HepG2 (cell line): ENCODE measurements around the gene ADGRF1. TPM values are rescaled to one million over a fixed set of nuclear protein-coding genes. Genes with fewer than 3 reads are reported as not detected.
A peak's percentile ranks its signal among the peaks of the same experiment; 100 is the strongest.

Experiments used
- CEBPG ChIP-seq: IDR thresholded peaks from 2 replicates; pipeline ENCODE4 v1.6.1; 2016
- CHD4 ChIP-seq: fragments of 200-600 bp; sonication (generic); IDR thresholded peaks from 2 replicates; pipeline ENCODE4 v1.7.0; 2017; ENCODE audit warnings: mild to moderate bottlenecking, low read length, borderline replicate concordance
- FOXC1 ChIP-seq: sonication (generic); formaldehyde crosslinking; IDR thresholded peaks from 2 replicates; pipeline ENCODE4 v1.8.0; 2022; ENCODE audit warnings: mild to moderate bottlenecking, missing genetic modification reagents, borderline replicate concordance
- JUN ChIP-seq: sonication (generic); formaldehyde crosslinking; IDR thresholded peaks from 2 replicates; pipeline ENCODE4 v1.4.0; 2020; ENCODE audit warnings: mild to moderate bottlenecking, missing genetic modification reagents
- MTA3 ChIP-seq: sonication (generic); formaldehyde crosslinking; IDR thresholded peaks from 2 replicates; pipeline ENCODE4 v1.4.0; 2020; ENCODE audit warnings: missing genetic modification reagents
- RFXAP ChIP-seq: sonication (generic); formaldehyde crosslinking; IDR thresholded peaks from 2 replicates; pipeline ENCODE4 v1.4.0; 2020; ENCODE audit warnings: missing genetic modification reagents, borderline replicate concordance
- THRA ChIP-seq: sonication (generic); formaldehyde crosslinking; IDR thresholded peaks from 2 replicates; pipeline ENCODE4 v1.4.0; 2020; ENCODE audit warnings: missing genetic modification reagents, borderline replicate concordance
- ZBTB40 ChIP-seq, 2 experiments: fragments of 450-650 bp in 1 of 2; sonication (generic) in 1 of 2; formaldehyde crosslinking in 1 of 2; IDR thresholded peaks; 2 replicates each; pipeline versions ENCODE4 v1.6.1 to v1.8.0; 2016 to 2022; ENCODE audit warnings: antibody characterized with exemption in 1 of 2, mild to moderate bottlenecking in 1 of 2, missing genetic modification reagents in 1 of 2
- ZNF12 ChIP-seq: sonication (generic); formaldehyde crosslinking; IDR thresholded peaks from 2 replicates; pipeline ENCODE4 v1.5.0; 2020; ENCODE audit warnings: missing genetic modification reagents
- polyA plus RNA-seq, 8 experiments: library from polyadenylated mRNA; depleted of rRNA in 3 of 8; stranded (reverse) in 7 of 8; unstranded in 1 of 8; fragments of >200 nt; fragmentation: Illumina TruSeq in 4 of 8; extraction: Trizol in 4 of 8; gene quantifications; 2 replicates each; pipeline versions ENCODE4 v1.2.1 to v1.2.3, GENCODE V29; 2011 to 2016; ENCODE audit warnings: low read depth in 4 of 8, missing spikeins in 1 of 8, mixed read lengths in 1 of 8; ENCODE audit not compliant: insufficient read depth in 1 of 8
- total RNA-seq, 5 experiments: library from RNA; depleted of rRNA; stranded (reverse); fragments of >200 nt; fragmentation: Illumina TruSeq; extraction: Trizol; gene quantifications; 2 replicates each; pipeline ENCODE4 v1.2.3, GENCODE V29; 2016; ENCODE audit warnings: low read depth in 1 of 5

The ADGRF1 gene
- total and polyA plus RNA-seq, 2 of the 13 experiments (the other 11 are each of a cell fraction or from before 2014, with no cell fraction given), result not detected

- TF ChIP-seq ZBTB40 (IDR thresholded peaks at IDR 0.05) (no peak), ZBTB40 (CRISPR knock-in tag; IDR thresholded peaks at IDR 0.05) (no peak), CHD4 (no peak), MTA3 (CRISPR knock-in tag) (no peak), THRA (CRISPR knock-in tag) (peak; percentile 81; the same call in 1 of the 2 replicates), FOXC1 (CRISPR knock-in tag) (0 out of 2 replicates have a peak, but pooled peaks have one; percentile 57), JUN (CRISPR knock-in tag) (peak; percentile 99), RFXAP (no peak), ZNF12 (peak; percentile 79; the same call in 1 of the 2 replicates), CEBPG (peak; percentile 54)
These were observed 5.6 kb upstream of the ADGRF1 start (continued) for GRCh38 chr6:47047479-47048407.
